GM19438 (cell line): ENCODE measurements around the gene ZNF354C.

Experiments
- ATAC-seq: cut with Tn5 transposase; IDR thresholded peaks from one replicate; pipeline ENCODE4 v1.9.1; 2021; ENCODE audit warnings: low read depth; ENCODE audit not compliant: unreplicated experiment

ZNF354C gene

DNA sequence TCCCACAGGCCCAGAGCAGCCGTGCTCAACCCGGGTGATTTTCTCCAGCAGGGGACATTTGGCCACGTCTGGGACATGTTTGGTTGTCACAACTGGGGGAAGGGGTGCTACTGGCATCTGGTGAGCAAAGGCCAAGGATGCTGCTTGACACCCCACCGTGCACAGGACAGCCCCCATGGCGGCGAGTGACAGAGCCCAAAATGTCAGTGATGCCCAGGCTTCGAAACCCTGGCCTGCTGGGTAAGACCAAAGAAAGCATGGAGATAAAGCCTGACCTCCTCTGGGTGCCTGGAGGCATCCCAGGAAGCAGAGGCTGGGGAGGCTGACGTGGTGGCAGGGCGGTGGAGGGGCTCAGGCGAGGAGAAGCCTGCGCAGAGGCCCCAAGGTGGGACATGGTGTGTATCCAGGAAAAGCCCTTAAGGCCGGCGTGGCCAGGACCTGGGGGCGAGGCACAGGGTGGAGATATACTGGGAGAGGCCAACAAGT is 66.4 kb downstream of the ZNF354C start:
- no peak for ATAC-seq

DNA sequence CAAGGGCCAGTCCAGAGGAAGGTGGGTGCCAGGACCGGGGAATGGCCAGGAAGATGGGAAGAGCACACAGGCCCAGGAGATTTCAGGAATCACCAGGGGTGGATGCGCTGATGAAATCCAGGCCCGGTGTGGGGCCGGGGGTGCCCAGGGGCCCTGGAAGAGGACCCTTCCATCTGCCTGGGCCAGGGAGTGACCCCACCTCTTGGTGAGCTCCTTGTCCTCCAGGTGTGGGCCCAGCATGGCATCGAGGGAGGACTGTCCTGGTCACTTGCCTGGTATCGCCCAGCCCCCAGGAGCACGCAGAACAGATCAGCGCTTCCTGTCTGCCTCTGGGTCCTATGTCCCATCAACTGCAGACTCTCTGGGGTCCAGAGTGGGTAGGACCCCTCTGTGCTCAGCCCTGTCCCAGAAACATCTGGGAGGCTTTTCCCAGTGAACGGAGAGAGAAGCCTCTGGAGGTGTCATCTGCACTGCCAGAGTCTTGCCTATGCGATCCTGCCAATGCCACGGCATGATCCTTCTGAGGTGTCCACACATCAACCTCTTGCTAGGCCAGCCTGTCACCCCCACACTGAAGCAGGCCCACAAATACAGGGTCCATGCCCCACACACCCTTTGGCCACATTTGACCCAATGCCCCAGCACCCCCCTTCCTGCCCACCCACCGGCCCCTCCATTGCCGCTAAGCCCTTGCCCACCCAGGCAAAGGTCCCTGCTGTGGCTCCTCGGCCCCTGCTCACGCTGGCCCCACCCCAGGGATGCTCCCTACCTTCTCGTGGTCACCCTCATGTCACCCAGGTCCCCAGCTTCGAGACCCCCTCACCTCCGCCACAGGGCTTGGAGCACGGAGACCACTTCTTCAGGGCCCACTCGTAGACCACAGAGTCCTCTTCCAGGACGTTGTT is 67.2 kb downstream of the ZNF354C start:
- no peak for ATAC-seq

DNA sequence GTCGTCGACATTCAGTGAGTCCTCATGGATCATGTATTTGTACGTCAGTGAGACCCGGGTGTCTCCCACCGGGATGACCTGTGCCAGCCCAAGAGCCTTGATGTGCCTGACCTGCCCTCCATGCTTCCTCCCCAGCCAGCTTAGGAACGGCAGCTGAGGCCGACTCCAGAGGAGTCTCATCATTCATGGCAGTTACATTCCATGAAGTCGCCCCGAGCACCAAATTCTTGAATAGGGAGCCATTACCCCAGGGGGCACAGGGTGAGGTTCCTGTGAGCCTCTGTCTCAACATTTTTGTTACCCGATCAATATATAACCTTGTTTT is 67.8 kb downstream of the ZNF354C start:
- ATAC-seq, result no peak

DNA sequence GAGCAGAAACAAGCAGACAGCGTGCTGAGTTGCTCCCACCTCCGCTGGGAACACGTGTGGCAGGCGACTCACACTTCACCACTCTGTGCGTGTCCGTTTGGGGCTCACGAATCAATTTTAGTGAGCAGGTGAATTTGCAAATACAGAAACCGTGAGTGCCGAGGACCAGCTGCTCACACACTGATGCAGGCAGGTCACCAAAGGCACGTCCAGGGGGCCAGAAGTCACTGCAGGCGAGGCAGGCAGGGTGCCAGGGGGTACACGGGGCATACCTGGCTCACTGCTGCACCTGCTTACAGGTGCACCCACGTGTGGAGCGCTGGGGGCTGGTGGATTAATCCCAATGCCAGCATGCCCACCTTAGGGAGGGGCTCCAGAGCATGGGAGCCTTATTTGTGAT is 68.8 kb downstream of the ZNF354C start:
- no peak for ATAC-seq

DNA sequence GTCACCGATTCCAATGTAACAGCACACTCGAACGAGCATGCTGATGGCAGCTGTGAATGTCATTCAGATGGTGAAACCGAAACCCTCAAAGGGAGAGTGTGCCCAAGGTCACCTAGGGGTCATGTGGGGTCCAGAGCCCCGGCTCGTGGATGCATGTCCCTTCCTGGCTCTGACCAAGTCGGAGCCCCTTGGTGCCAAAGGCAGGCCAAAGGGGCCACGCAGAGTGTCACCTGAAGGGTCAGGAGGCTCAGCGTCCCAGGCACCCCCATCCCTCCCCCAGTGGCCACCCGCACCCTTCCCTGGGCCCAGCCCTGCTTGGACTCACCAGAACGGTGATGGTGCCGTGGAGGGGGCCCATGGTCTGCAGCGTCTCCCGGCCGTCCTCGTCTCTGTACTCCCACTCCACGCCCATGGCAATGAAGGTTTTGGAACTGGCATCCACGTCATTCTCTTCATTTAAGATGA is 69.5 kb downstream of the ZNF354C start:
- no peak for ATAC-seq

DNA sequence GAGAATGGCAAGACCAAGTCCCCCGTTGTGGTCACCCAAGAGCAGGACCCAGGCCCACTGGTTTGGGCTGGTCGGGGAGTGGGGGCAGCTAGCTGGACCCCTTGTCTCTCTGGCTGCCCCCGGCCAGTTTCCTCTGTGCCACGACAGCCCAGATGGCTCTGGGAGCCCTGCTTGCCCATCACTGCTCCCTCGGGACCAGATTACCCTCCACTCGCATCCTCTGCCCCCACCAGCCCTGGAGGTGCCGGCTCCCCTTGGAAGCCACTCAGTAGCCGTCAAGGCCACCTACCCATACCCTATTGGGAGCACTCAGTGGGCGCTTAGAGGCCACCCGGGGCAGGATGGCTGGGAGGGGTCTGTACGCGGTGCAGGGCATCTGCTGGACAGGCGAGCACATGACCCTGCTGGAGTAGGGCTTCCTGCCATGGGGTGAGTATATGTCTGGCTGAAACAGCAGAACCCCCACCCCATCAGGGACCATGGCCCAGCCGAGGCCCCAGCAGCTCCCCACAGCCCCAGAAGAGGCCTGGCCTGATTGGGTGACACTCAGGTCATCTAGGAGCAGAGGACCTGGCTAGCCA is 70.0 kb downstream of the ZNF354C start:
- no peak for ATAC-seq

DNA sequence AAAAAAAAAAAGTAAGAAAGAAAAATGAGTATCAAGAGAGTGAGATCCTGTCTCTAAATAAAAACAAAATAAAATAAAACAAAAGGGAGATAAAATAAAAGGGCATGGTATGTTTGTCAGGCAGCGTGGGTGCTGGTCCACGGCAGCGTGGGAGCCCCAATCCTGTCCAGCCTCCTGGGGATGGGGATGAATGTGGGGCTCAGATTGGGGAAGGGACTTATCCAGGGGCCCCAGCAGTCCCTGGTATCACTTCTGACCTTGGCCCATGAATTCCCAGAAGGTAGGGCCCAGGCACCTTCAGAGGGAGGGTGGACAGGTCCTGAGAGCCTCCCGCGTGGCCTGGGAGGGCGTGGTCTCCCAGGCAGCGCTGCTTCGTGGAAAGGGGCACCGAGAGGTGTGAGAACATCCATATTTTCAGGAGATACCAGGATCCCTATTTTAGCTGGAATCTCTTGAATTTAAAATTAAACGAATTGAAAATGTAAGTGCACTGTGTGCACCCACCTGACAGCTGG is 71.2 kb downstream of the ZNF354C start:
- ATAC-seq, result no peak

DNA sequence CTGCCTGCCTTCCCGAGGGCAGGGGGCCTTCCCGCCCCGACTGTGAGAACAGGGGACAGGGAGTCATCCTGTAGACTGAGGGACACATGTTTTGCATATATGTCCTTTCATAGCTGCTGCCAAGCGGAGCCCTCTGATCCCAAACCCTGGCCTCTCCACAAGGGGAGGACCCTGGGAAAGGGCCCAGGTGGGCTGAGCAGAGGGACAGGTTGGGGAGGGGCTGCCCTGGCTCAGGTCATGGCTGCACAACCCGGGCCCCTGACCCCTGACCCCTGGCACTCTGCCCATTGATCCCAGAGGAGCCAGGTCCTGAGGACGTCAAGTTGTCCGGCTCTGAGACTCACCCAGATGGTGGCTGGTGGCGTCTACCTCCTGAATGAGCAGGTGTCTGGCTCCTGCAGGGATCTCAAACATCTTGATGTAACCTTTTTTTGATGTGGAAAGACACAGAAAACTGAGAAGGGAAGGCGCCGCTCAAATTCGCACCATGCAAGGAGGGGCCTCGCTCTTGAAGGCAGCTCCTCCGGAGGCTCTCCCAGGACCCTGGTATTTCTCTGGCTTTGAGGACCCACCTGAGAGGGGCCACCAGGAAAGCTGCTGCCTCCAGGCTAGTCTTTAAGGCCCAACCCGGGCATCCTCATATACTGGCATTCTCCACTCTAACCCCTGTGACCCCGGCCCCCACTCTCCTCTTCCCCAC is 71.9 kb downstream of the ZNF354C start:
- no peak for ATAC-seq

GRCh38 chr5:179132586-179133355 is 72.6 kb downstream of the ZNF354C start:
- no peak for ATAC-seq
